Esophagus squamous epithelium (tissue), 4 donors: ENCODE measurements around the gene MRPL21.

Source experiments
- CTCF ChIP-seq, 6 experiments: fragments of 450-650 bp in 4 of 6; fragments of 200-600 bp in 2 of 6; sonication (generic) in 2 of 6; IDR thresholded peaks; one replicate each; pipeline ENCODE4 v1.5.1; 2016 to 2019; ENCODE audit warnings: antibody characterized with exemption in 6 of 6, mild to moderate bottlenecking in 4 of 6, moderate library complexity in 4 of 6
- POLR2A ChIP-seq, 4 donors: fragments of 450-650 bp; IDR thresholded peaks; one replicate each; pipeline ENCODE4 v1.6.1; 2017; ENCODE audit warnings: antibody characterized with exemption in 4 of 4, mild to moderate bottlenecking in 4 of 4, moderate library complexity in 3 of 4

GRCh38 chr11:68863553-68864265, 39.9 kb downstream of the MRPL21 start:
- TF ChIP-seq CTCF (IDR thresholded peaks at IDR 0.05) (no peak), POLR2A (IDR thresholded peaks at IDR 0.05) (no peak)
